Activated naive CD4-positive, alpha-beta T cell treated with anti-CD3 and anti-CD28 coated beads, Interleukin-2, amount 10 ng/mL, durations not matched to agents 7 days and 5 days (primary cell): ENCODE results near the gene ALDH18A1.
"Not testable (repeated sequence)": the region's sequence is repeated elsewhere in the genome, so short reads cannot be mapped to it uniquely, and the experiment has no call there.

ENCODE experiments used
- CTCF ChIA-PET: fragments of 350-600 bp; sonication (Branson Sonifier 250); formaldehyde crosslinking; loops from one replicate; lab custom pipeline; 2021; ENCODE audit warnings: antibody characterized with exemption; lab: Charles Lee
- DNase-seq: peaks from one replicate; pipeline ENCODE4 v3.0.0-alpha.2; 2020
- H3K27ac Mint-ChIP-seq: one replicate; pipeline ENCODE4 v1.8.0; 2021; ENCODE audit warnings: mild to moderate bottlenecking, moderate library complexity, mixed read lengths
- H3K27me3 Mint-ChIP-seq: one replicate; pipeline ENCODE4 v1.8.0; 2021; ENCODE audit warnings: mild to moderate bottlenecking, mixed read lengths
- H3K36me3 Mint-ChIP-seq: one replicate; pipeline ENCODE4 v1.8.0; 2021; ENCODE audit warnings: mixed read lengths
- H3K4me1 Mint-ChIP-seq: one replicate; pipeline ENCODE4 v1.8.0; 2021; ENCODE audit warnings: mixed read lengths
- H3K4me3 Mint-ChIP-seq: one replicate; pipeline ENCODE4 v1.8.0; 2021; ENCODE audit warnings: mild to moderate bottlenecking, moderate library complexity, mixed read lengths
- H3K9me3 Mint-ChIP-seq: one replicate; pipeline ENCODE4 v1.8.0; 2021; ENCODE audit warnings: mixed read lengths

Gene ALDH18A1

DNA sequence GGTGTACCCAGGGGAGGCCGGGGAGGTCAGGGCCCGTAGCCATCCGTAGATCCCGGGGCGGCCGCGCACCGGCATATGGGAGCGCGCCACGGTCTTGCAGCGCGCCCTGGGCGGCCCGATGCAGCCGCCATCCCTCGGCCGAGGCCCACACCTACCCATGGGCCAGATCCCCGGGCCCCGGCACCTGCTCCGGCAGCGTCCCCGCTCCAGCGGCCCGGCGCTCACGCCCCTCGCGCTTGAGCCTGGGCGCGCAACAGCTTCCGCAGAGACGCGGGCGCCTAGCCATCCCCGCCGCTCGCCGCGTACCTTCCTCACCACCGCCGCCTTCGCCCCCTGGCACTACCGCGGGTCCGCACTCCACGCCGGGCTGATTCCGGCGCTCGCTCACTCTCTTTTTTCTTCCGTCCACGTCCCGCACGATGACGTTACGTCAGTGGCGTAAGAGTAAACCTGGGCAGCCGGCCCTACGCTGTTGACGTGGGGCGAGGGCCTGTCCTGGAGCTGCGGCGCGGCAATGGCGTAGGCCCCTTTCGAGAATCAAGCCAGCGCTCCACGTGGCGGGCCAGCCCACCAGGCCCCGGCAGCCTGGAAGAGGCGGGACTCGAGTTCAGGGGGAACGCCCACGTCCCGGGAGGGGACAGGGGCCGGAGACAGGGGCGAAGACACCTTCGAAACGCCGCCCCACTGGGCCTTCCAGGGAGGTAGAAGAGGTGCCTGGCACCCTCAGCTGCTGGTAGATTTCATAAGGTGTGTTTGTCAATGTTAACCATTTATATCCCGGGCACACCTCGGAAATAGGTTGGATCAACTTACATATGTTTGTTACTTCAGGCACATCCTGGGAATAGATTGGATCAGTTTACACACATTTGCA, at the start of gene ALDH18A1:
Gene ALDH18A1 (minus strand): TSS at position 421 of the 874 bp plus-strand sequence. CDS start 3,334 bp downstream, outside the sequence.
- Mint-ChIP-seq H3K27ac (peak within 1 kb of the TSS; percentile 91), H3K9me3 (peaks cover 4% of the 10 kb centered on the region), H3K4me1 (peaks cover 24% of the 10 kb centered on the region), H3K36me3 (peaks cover 28% of the 10 kb centered on the region), H3K27me3 (no peaks in the 10 kb centered on the region), H3K4me3 (peak within 1 kb of the TSS; percentile 100)
- peak; percentile 92 for DNase-seq
- CTCF ChIA-PET, result no interaction called here

DNA sequence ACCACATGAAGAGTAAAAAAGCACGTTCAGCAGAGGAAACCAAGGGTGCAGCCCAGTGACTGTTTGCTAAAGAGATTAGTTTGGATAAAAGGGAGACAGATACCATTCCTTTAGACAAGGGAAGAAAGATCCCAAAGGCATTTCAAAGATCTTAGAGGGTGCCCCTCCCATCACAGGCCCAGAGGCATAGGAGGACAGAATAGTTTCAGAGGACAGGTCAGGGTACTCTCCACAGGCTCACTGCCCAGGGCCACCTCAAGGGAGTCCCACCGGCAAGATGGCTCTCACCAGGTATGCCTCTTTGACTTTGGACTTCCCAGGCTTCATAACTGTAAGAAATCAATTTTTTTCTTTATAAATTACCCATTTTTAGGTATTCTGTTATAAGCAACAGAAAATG, 41.9 kb upstream of the ALDH18A1 start:
- Mint-ChIP-seq H3K27ac (no peak overlapping the region), H3K9me3 (no peaks in the 10 kb centered on the region), H3K4me3 (no peak overlapping the region), H3K27me3 (peaks cover 21% of the 10 kb centered on the region), H3K36me3 (no peaks in the 10 kb centered on the region), H3K4me1 (peaks cover 8% of the 10 kb centered on the region)
- CTCF ChIA-PET, result interaction anchor here (0.8 kb wide), 1 partner anchor 151 kb away, joined by 3 read pairs; no protein-coding TSS in a partner anchor
- no peak for DNase-seq

DNA sequence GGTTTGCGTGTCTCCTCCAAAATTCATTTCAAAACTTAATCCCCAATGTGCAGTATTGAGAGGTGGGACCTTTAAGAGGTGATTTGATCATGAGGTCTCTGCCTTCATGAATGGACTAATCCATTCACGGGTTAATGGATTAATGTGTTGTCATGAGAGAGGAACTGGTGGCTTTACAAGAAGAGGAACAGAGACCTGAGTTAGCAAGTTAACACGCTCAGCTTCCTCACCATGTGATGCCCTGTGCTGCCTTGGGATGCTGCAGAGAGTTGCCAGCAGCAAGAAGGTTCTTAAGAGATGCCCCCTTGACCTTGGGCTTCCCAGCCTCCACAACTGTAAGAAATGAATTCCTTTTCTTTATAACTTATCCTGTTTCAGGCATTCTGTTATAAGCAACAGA, 40.9 kb upstream of the ALDH18A1 start:
- DNase-seq, result no peak
- H3K4me3 Mint-ChIP-seq, result no peak overlapping the region
- no peaks in the 10 kb centered on the region for H3K9me3 Mint-ChIP-seq
- CTCF ChIA-PET, result interaction anchor here (0.8 kb wide), 1 partner anchor 152 kb away, joined by 3 read pairs; no protein-coding TSS in a partner anchor
- peaks cover 21% of the 10 kb centered on the region for H3K27me3 Mint-ChIP-seq
- peaks cover 15% of the 10 kb centered on the region for H3K4me1 Mint-ChIP-seq
- H3K36me3 Mint-ChIP-seq, result peaks cover 2% of the 10 kb centered on the region
- H3K27ac Mint-ChIP-seq, result no peak overlapping the region

DNA sequence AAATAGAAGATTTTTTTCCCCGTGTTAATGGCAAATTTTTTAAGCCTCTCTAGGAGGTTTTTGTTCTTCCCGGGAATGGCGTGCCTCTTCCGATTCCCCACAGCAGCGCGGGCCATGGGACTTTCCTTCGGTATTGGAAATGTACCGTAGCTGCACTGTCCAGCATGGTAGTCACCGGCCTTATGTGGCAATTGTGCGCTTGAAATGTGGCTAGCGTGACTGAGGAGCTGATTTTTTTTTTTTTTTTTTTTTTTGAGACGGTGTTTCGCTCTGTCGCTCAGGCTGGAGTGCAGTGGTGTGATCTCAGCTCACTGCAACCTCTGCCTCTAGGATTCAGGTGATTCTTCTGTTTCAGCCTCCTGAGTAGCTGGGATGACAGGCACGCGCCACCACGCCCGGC, 38.2 kb upstream of the ALDH18A1 start:
- Mint-ChIP-seq H3K4me1 (peaks cover 31% of the 10 kb centered on the region), H3K36me3 (peaks cover 14% of the 10 kb centered on the region), H3K4me3 (no peak overlapping the region), H3K9me3 (no peaks in the 10 kb centered on the region), H3K27me3 (peaks cover 15% of the 10 kb centered on the region), H3K27ac (no peak overlapping the region)
- DNase-seq, result no peak
- CTCF ChIA-PET, result interaction anchor here (0.7 to 4.9 kb wide), 17 partner anchors 9 to 597 kb away, joined by 3 to 182 read pairs (median 6); partner anchors contain the start of gene ENTPD1

DNA sequence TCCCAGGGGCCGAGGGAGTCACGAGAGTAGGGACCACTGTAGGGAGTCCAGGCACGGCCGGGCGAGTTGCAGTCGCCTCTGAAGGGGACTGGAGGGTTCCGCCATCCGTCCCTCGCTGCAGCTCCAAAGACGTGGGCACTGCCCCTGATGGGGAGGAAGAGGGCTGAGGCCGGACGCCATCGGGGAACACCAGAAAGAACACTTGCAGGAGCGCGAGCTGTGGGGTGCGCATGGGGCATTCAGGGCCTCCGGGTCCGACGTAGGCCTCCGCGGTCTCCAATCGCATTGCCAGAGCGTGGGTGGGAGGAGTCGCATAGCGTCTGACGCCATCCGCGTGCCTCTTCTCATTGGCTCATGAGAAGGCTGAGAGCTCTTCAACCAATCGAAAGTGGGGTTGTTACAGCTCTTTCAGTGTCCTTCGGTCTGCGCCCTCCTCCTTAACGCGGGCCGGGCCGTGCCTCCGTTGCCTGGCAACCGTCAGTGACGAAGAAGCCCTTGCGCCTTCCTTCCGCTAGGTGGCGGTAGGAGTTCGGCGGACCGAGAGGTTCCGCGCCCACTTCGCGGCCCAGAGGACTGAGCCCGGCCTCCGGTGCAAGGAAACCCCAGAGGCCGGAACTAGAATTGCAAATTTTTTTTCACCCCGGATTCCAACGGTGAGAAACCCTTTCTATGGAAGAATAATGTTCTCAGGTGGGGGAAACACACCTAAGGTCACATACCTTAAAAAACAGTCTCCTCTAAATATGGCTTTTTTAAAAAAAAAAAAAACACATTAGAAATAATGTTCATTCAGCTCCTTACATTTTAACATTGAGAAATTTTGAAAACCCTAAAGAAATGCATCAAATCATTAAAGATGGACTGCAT, 37.4 kb upstream of the ALDH18A1 start, which contains the start of gene TCTN3:
Gene TCTN3 (minus strand): TSS at position 260 of the 867 bp plus-strand sequence. CDS start 28 bp downstream, at position 232.
- peak; percentile 97 for DNase-seq
- Mint-ChIP-seq H3K27me3 (peaks cover 8% of the 10 kb centered on the region), H3K27ac (peak within 1 kb of the TSS; percentile 87), H3K36me3 (peaks cover 14% of the 10 kb centered on the region), H3K4me1 (peaks cover 31% of the 10 kb centered on the region), H3K4me3 (peak within 1 kb of the TSS; percentile 85), H3K9me3 (no peaks in the 10 kb centered on the region)
- CTCF ChIA-PET, result interaction anchor here (0.6 to 4.9 kb wide), 45 partner anchors 9 to 605 kb away, joined by 3 to 182 read pairs (median 4); partner anchors contain the start of genes CC2D2B, CCNJ, ENTPD1 and ZNF518A

DNA sequence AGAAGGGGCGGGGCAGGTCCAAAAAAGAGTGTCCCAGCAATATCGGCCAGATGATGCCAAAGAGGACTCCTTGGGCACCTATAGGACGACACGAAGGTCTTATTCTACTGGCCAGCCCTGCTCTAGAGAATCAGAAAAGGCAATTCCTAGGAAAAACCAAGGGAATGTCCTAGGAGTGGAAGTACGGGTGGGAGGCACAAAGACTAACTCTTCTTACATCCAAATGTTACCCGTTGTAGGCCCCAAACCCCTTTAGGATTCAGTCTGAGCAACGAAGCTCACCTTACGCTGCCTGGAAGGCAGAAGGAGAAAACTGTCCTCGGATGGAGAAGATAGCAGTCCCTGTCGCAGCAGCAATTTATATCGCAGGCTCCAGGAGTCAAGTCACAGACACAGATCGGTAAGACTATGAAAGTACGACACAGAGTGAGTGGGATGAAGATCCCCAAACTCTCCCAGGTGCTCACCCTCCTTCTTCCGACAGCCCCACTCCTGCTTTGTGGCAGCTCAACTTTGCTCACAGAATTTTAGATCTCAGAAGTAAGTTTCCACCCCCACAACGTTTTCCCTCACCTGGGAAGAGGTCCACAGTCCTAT, 36.7 kb upstream of the ALDH18A1 start:
- Mint-ChIP-seq H3K27me3 (peaks cover 6% of the 10 kb centered on the region), H3K4me3 (peak overlapping the region; percentile 85), H3K36me3 (peaks cover 18% of the 10 kb centered on the region), H3K9me3 (no peaks in the 10 kb centered on the region), H3K4me1 (peaks cover 31% of the 10 kb centered on the region), H3K27ac (peak overlapping the region; percentile 87)
- CTCF ChIA-PET, result interaction anchor here (0.6 to 4.9 kb wide), 42 partner anchors 9 to 606 kb away, joined by 3 to 182 read pairs (median 4); partner anchors contain the start of genes CC2D2B, CCNJ, ENTPD1 and ZNF518A
- DNase-seq, result no peak

DNA sequence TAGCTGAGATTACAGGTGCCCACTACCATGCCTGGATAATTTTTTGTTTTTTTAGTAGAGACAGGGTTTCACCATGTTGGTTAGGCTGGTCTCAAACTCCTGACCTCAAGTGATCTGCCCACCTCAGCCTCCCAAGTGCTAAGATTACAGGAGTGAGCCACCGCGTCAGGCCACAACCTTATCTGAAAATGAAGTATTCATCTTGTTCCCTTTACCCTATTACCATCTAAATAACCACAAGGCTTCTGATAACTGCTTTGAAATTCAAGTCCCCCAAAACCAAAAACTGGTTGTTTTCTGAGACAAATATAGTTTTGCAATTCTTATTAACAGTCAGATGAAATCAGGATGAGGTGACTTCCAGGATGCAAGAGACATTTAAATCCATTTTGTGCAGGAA, 34.8 kb upstream of the ALDH18A1 start:
- DNase-seq, result no peak
- Mint-ChIP-seq H3K27me3 (no peaks in the 10 kb centered on the region), H3K27ac (no peak overlapping the region), H3K4me1 (peaks cover 31% of the 10 kb centered on the region), H3K4me3 (no peak overlapping the region), H3K9me3 (no peaks in the 10 kb centered on the region), H3K36me3 (peaks cover 20% of the 10 kb centered on the region)
- CTCF ChIA-PET, result no interaction called here

DNA sequence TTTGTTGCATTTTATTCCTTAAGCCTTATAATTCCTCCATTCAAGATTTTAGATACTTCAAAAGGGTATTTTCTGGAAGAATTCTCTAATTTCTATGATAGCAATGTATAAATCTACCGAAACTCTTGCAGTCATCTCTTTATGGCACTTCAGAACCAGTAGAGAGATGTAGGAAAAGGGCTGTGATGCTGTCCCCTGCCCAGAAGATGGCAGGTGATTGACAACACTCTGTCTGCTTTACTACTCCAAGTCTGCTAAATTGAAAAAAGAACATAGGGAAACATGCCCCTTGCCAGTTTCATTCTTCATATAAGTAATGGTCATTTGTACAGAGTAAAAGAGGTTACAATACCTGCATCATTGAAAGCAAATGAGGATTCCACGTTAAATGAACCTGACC, 32.1 kb upstream of the ALDH18A1 start:
- CTCF ChIA-PET, result interaction anchor here (0.8 kb wide), 1 partner anchor 300 kb away, joined by 3 read pairs; no protein-coding TSS in a partner anchor
- no peaks in the 10 kb centered on the region for H3K27me3 Mint-ChIP-seq
- peaks cover 39% of the 10 kb centered on the region for H3K36me3 Mint-ChIP-seq
- peaks cover 23% of the 10 kb centered on the region for H3K4me1 Mint-ChIP-seq
- no peak overlapping the region for H3K4me3 Mint-ChIP-seq
- DNase-seq, result no peak
- H3K27ac Mint-ChIP-seq, result no peak overlapping the region
- H3K9me3 Mint-ChIP-seq, result no peaks in the 10 kb centered on the region

DNA sequence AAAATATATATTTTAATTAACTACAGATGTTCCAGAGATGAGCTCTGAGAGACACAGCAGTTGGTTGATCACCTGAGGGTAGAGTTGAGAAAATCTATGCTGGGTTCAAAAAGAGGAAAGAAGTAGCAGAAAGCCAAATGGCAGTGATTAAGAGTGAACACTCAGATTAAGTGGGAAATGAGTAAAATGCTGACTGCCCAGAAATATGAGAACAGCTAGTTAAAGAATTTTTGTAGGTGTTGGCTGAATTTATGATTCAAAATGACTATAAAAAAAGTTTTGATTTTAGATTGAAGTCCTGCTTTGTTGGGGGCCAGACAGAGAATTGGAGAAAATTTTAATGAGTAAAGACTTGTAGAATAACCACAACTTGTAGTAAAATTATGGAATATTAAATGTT, 27.5 kb upstream of the ALDH18A1 start:
- no peak for DNase-seq
- Mint-ChIP-seq H3K4me1 (no peaks in the 10 kb centered on the region), H3K27me3 (no peaks in the 10 kb centered on the region), H3K4me3 (no peak overlapping the region), H3K27ac (no peak overlapping the region), H3K9me3 (no peaks in the 10 kb centered on the region), H3K36me3 (peaks cover 43% of the 10 kb centered on the region)
- CTCF ChIA-PET, result interaction anchor here (2.7 kb wide), 1 partner anchor 10 kb away, joined by 12 read pairs; the partner anchor contains the start of gene TCTN3

DNA sequence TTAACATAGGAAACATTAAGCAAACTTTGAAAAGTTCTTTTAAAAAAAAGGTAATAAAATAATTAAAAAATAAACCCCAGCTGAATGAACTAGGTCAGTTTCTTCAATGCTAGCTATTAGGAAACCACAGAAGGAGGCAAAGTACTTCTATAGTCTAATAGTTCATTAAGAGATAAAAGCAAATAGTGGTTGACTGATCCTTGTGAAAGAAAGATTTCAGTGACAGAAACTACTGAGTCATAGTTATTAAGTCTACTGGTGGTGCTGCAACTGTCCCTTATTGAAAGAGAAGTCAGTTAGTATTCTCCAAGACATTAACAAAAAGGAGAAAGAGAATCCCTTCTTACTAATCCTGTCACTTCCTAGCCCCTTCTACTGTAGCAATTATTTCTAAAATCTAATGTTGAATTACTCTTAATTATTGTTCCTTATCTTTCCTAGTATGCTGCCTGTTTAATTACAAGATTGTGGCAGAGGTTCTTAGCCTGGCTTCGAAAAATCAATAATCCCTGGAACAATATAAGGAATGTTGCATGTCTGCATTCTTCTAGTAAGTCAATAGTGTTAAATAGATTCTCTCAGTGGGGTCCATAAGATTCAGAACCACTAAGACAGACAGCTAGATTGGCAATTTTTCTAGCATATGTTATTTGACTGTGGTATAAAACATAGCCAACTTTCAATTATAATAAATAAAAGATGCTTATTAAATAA, 19.0 kb upstream of the ALDH18A1 start:
- CTCF ChIA-PET, result no interaction called here
- H3K27me3 Mint-ChIP-seq, result no peaks in the 10 kb centered on the region
- DNase-seq, result no peak
- H3K36me3 Mint-ChIP-seq, result peaks cover 13% of the 10 kb centered on the region
- no peaks in the 10 kb centered on the region for H3K9me3 Mint-ChIP-seq
- no peak overlapping the region for H3K27ac Mint-ChIP-seq
- H3K4me3 Mint-ChIP-seq, result no peak overlapping the region
- no peaks in the 10 kb centered on the region for H3K4me1 Mint-ChIP-seq

DNA sequence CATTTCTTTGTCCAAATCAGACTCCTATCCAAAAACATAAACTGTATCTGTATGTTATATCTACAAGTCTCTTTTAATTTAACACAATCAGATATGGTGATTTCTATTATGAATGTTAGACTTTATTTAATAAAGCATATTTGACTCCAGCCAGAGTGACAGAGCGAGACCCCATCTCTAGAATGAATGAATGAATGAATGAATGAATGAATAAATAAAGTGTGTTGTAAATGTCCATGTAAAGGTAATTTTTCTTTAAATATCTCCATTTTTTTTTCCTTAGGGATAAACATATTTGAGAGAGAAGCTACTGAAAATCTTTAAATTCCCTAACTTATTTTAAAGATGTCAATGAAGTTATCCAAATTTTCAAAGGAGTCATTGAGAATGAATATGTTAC, 18.1 kb upstream of the ALDH18A1 start:
- CTCF ChIA-PET, result no interaction called here

DNA sequence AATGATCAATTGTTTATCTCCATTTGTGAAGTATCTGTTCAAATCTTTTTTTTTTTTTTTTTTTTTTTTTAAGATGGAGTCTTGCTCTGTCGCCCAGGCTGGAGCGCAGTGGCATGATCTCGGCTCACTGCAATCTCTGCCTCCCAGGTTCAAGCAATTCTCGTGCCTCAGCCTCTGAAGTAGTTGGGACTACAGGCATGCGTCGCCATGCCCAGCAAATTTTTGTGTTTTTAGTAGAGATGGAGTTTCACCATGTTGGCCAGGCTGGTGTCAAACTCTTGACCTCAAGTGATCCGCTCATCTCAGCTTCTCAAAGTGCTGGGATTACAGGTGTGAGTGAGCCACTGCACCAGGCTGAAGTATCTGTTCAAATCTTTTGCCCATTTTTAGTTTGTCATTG, 16.1 kb upstream of the ALDH18A1 start:
- CTCF ChIA-PET, H3K27ac Mint-ChIP-seq, H3K4me3 Mint-ChIP-seq, DNase-seq, H3K27me3 Mint-ChIP-seq, H3K9me3 Mint-ChIP-seq, H3K4me1 Mint-ChIP-seq: not testable (repeated sequence)
- H3K36me3 Mint-ChIP-seq, result peaks cover 10% of the 10 kb centered on the region

More for the DNA sequence above, 18.1 kb upstream of the ALDH18A1 start:
- peaks cover 5% of the 10 kb centered on the region for H3K36me3 Mint-ChIP-seq
- no peak overlapping the region for H3K4me3 Mint-ChIP-seq
- H3K4me1 Mint-ChIP-seq, result no peaks in the 10 kb centered on the region
- H3K9me3 Mint-ChIP-seq, result no peaks in the 10 kb centered on the region
- DNase-seq, result no peak
- no peak overlapping the region for H3K27ac Mint-ChIP-seq
- H3K27me3 Mint-ChIP-seq, result no peaks in the 10 kb centered on the region

DNA sequence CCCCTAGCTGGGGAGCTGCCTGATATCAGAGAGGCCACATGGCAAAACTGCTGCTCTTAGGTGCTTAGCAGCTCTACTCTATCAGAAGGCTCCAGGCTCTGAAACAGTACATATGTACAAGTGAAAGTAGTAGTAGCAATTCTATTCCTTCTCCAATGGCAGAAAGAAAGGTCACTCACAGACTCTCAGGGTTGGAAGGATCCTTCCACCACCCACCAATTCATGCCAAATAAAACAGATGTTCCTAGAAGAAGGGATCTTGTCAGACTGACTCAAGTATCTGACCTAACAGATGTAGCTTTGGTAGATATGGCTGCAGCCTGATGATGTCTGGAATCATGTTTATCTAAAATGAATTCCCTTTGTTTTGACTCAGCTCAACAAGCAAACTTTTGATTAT, 8.0 kb upstream of the ALDH18A1 start:
- H3K27me3 Mint-ChIP-seq, result no peaks in the 10 kb centered on the region

More for the DNA sequence above, 8.0 kb upstream of the ALDH18A1 start:
- DNase-seq, result no peak
- H3K4me3 Mint-ChIP-seq, result no peak overlapping the region
- peaks cover 5% of the 10 kb centered on the region for H3K36me3 Mint-ChIP-seq
- H3K27ac Mint-ChIP-seq, result no peak overlapping the region
- H3K4me1 Mint-ChIP-seq, result no peaks in the 10 kb centered on the region
- H3K9me3 Mint-ChIP-seq, result no peaks in the 10 kb centered on the region
- CTCF ChIA-PET, result no interaction called here
